Vagina (tissue), 2 donors: ENCODE results near the gene CHCT1.

Experiments
- POLR2A ChIP-seq, 2 donors: fragments of 450-650 bp; IDR thresholded peaks; one replicate each; pipeline ENCODE4 v1.6.1; 2017; ENCODE audit warnings: antibody characterized with exemption in 2 of 2, mild to moderate bottlenecking in 2 of 2, moderate library complexity in 2 of 2
- POLR2AphosphoS5 ChIP-seq, 2 donors: sonication (generic); formaldehyde crosslinking; IDR thresholded peaks; one replicate each; pipeline ENCODE4 v1.9.0; 2017; ENCODE audit warnings: antibody characterized with exemption in 2 of 2, mild to moderate bottlenecking in 2 of 2, low read depth in 1 of 2; ENCODE audit not compliant: insufficient read depth in 1 of 2
- TF ChIP-seq, protein P1 (sequence below), 3 experiments: fragments of 450-650 bp in 2 of 3; fragments of 200-600 bp in 1 of 3; sonication (generic) in 1 of 3; IDR thresholded peaks; one replicate each; pipeline ENCODE4 v1.5.1; 2017 to 2019; ENCODE audit warnings: antibody characterized with exemption in 3 of 3, mild to moderate bottlenecking in 2 of 3, moderate library complexity in 2 of 3

DNA sequence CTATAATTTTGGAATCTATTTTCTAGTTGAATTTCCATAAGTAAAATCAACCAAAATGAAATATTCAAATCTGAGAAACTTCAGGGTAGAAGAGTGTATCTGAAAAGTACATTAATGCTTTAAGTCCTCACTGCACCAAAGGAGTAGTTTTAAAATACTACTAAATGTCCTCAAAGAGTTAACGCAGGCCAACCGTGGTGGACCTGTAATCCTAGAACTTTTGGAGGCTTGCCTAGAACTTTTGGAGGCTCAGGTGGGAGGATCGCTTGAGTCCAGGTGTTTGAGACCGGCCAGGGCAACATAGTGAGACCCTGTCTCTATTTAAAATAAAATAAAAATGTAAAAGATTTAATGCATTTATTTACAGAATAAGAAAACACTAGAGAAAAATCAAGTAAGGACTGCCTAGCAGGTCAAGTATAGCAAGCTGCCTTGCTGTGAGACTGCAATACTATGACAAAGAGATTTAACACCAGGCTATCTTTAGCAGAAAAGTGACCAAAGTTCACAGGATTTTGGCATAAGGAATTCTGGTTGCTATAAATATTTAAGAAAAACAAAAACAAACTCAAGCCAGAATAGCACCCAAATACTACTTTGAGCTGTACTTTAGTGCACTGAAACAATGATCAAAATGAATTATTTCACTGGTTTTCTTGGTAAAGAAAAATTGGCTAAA is 41.0 kb downstream of the CHCT1 start:
- no peak for TF ChIP-seq POLR2AphosphoS5 (IDR thresholded peaks at IDR 0.05; ENCODE audit: insufficient read depth in 1 of 2, low read depth in 1 of 2)
- TF ChIP-seq, protein P1, sequence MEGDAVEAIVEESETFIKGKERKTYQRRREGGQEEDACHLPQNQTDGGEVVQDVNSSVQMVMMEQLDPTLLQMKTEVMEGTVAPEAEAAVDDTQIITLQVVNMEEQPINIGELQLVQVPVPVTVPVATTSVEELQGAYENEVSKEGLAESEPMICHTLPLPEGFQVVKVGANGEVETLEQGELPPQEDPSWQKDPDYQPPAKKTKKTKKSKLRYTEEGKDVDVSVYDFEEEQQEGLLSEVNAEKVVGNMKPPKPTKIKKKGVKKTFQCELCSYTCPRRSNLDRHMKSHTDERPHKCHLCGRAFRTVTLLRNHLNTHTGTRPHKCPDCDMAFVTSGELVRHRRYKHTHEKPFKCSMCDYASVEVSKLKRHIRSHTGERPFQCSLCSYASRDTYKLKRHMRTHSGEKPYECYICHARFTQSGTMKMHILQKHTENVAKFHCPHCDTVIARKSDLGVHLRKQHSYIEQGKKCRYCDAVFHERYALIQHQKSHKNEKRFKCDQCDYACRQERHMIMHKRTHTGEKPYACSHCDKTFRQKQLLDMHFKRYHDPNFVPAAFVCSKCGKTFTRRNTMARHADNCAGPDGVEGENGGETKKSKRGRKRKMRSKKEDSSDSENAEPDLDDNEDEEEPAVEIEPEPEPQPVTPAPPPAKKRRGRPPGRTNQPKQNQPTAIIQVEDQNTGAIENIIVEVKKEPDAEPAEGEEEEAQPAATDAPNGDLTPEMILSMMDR (IDR thresholded peaks at IDR 0.05), result no peak
- TF ChIP-seq POLR2A (IDR thresholded peaks at IDR 0.05), result no peak
